RWPE2 (cell line): ENCODE measurements around the gene GRIN1.
A peak's percentile ranks its signal among the peaks of the same experiment; 100 is the strongest.

Source experiments
- ATAC-seq: fragments of 200-7000 bp; cut with Tn5 transposase; 3 replicates; pipeline ENCODE4 v1.9.1; 2021; ENCODE audit warnings: low read depth
- DNase-seq: peaks from one replicate; pipeline ENCODE4 v3.0.0-alpha.2; 2020; ENCODE audit warnings: low spot score
- H3K27ac ChIP-seq: fragments of 450-650 bp; 2 replicates; pipeline ENCODE4 v1.5.1; 2017; ENCODE audit warnings: mild to moderate bottlenecking; ENCODE audit not compliant: poor library complexity, severe bottlenecking
- H3K27me3 ChIP-seq: fragments of 250-450 bp; sonication (Bioruptor Pico); 2 replicates; pipeline ENCODE4 v1.5.1; 2021; ENCODE audit warnings: mild to moderate bottlenecking, moderate library complexity; ENCODE audit not compliant: insufficient read depth, poor library complexity, severe bottlenecking
- H3K36me3 ChIP-seq: fragments of 250-450 bp; sonication (Bioruptor Pico); 2 replicates; pipeline ENCODE4 v1.5.1; 2020; ENCODE audit warnings: low read depth, mild to moderate bottlenecking, moderate library complexity
- H3K4me1 ChIP-seq: fragments of 250-450 bp; sonication (Bioruptor Pico); 2 replicates; pipeline ENCODE4 v1.5.1; 2021; ENCODE audit warnings: mild to moderate bottlenecking, moderate library complexity; ENCODE audit not compliant: insufficient read depth, poor library complexity, severe bottlenecking
- H3K4me3 ChIP-seq: fragments of 250-450 bp; sonication (Bioruptor Pico); 2 replicates; pipeline ENCODE4 v1.5.1; 2021; ENCODE audit warnings: mild to moderate bottlenecking, moderate library complexity; ENCODE audit not compliant: severe bottlenecking
- H3K9me3 ChIP-seq: fragments of 250-450 bp; sonication (Bioruptor Pico); 2 replicates; pipeline ENCODE4 v1.5.1; 2021; ENCODE audit warnings: mild to moderate bottlenecking, moderate library complexity; ENCODE audit not compliant: severe bottlenecking
- CTCF ChIP-seq: fragments of 450-650 bp; IDR thresholded peaks from one replicate; pipeline ENCODE4 v1.5.1; 2017; ENCODE audit warnings: mild to moderate bottlenecking, moderate library complexity; ENCODE audit not compliant: poor library complexity, severe bottlenecking

The GRIN1 gene

GRCh38 chr9:137163365-137163715 lies 24.4 kb downstream of the GRIN1 start:
- ATAC-seq (peak; percentile 7; the same call in 2 of the 3 replicates), DNase-seq (no peak)
- Histone ChIP-seq H3K4me1 (no peaks in the 10 kb centered on the region), H3K27me3 (peaks cover 70% of the 10 kb centered on the region), H3K36me3 (no peaks in the 10 kb centered on the region), H3K9me3 (no peaks in the 10 kb centered on the region), H3K4me3 (peak overlapping the region; percentile 11), H3K27ac (no peak overlapping the region)
- TF ChIP-seq CTCF = no peak

GRCh38 chr9:137163805-137164204 lies 24.9 kb downstream of the GRIN1 start:
- TF ChIP-seq CTCF = no peak
- H3K27ac ChIP-seq = no peak overlapping the region
- no peaks in the 10 kb centered on the region for H3K9me3 ChIP-seq
- H3K4me1 ChIP-seq = no peaks in the 10 kb centered on the region
- no peak overlapping the region for H3K4me3 ChIP-seq
- H3K27me3 ChIP-seq = peaks cover 75% of the 10 kb centered on the region
- ATAC-seq (no peak), DNase-seq (no peak)
- H3K36me3 ChIP-seq = no peaks in the 10 kb centered on the region

GRCh38 chr9:137164370-137165249 lies 25.7 kb downstream of the GRIN1 start:
- Histone ChIP-seq H3K4me1 (no peaks in the 10 kb centered on the region), H3K4me3 (no peak overlapping the region), H3K27ac (no peak overlapping the region), H3K9me3 (no peaks in the 10 kb centered on the region), H3K36me3 (no peaks in the 10 kb centered on the region), H3K27me3 (peaks cover 74% of the 10 kb centered on the region)
- TF ChIP-seq CTCF = no peak
- ATAC-seq (no peak), DNase-seq (no peak)

- Histone ChIP-seq H3K9me3 (no peaks in the 10 kb centered on the region), H3K27ac (no peak overlapping the region), H3K4me1 (no peaks in the 10 kb centered on the region), H3K4me3 (no peak overlapping the region), H3K36me3 (no peaks in the 10 kb centered on the region), H3K27me3 (peaks cover 76% of the 10 kb centered on the region)
- no peak for ATAC-seq
- TF ChIP-seq CTCF = no peak
- no peak for DNase-seq
These were observed 26.4 kb downstream of the GRIN1 start for GRCh38 chr9:137165250-137165836.
